GM21423 (cell line): ENCODE measurements around the gene SCAF1.

Source experiments
- ATAC-seq: cut with Tn5 transposase; IDR thresholded peaks from one replicate; pipeline ENCODE4 v1.9.1; 2021; ENCODE audit warnings: mild to moderate bottlenecking, moderate library complexity; ENCODE audit not compliant: unreplicated experiment

SCAF1 gene

DNA sequence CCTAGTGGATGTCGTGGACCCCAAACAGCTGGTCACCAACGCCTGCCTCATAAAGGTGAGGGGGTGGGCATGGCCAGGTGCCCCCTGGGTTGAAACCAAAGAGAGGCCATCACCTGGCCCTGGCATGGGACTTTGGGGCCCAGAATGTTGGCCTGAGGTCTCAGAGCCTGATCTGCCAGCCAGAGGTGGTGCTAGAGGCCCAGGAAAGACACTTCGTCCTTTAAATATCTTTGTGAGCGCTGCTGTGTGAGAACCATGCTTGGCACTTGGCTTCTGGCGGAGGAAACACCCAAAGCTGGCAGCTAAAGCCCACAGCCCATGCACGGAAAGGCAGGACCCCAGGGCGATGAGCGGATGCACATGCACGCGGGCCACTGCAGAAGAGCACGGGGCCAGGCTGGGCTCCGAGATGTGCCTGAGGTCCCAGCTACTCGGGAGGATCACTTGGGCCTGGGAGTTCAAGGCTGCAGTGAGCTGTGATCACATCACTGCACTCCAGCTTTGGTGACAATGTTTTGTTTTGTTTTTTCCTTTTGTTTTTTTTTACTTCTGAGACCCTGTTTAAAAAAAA, 43.1 kb downstream of the SCAF1 start:
- ATAC-seq: no peak

DNA sequence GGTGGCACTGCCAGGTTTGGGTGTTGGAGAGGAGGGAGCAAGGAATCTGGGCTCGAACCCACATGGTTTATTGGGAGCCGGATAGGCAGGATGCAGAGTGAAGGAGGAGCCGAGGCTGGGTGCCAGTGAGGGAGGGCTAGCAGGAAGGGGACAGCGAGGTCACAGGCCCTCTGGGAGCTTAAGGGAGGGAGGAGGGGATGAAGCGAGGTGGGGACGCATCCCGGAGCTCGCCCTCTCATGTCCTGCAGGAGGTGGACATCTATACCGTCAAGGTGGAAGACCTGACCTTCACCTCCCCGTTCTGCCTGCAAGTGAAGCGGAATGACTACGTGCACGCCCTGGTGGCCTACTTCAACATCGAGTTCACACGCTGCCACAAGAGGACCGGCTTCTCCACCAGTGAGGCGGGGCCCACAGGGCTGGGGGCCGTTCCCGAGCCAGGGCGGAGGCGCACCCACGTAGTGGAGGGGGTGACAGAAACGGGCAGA, 43.9 kb downstream of the SCAF1 start:
- ATAC-seq: no peak

DNA sequence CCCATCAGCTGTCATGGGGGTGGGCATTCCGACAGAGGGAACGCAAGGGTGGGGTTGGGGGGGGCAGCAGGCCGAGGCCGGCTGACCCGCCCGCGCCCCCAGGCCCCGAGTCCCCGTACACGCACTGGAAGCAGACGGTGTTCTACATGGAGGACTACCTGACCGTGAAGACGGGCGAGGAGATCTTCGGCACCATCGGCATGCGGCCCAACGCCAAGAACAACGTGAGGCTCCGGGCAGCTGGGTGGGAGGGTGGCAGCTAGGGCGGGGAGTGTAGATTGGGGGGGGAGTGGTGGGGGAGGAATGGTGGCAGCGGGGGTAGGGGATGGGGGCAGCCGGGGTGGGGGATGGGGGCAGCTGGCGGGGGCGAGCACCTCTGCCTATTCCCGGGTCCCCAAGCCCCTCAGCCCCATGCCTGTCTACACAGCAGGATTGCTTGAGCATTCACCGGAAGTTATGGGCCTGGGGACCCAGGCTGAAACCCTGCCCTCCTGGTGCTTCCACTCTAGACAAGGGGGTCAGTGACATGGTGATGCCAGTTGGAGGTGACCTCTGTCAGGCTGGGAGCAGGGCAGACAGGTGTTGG, 44.6 kb downstream of the SCAF1 start:
- no peak for ATAC-seq

DNA sequence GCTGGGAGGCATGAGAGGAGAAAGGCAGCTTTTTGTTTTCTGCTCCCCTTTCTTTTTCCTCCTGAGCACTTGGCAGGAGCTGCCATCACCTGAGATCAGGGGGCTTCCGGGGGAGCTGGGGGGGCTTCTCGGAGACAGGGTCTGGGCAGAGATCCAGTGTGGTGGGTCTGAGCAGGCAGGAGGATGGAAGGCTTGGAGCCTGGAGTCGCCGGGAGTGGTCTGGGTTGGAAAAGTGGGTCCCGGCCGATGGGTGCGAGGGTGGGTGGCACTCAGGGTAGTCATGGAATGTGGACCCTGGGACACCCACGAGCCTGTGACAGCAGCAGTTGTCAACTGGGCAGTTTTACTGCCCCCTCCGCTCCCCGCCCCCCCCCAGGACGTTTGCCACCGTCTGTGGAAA, 45.1 kb downstream of the SCAF1 start:
- no peak for ATAC-seq

DNA sequence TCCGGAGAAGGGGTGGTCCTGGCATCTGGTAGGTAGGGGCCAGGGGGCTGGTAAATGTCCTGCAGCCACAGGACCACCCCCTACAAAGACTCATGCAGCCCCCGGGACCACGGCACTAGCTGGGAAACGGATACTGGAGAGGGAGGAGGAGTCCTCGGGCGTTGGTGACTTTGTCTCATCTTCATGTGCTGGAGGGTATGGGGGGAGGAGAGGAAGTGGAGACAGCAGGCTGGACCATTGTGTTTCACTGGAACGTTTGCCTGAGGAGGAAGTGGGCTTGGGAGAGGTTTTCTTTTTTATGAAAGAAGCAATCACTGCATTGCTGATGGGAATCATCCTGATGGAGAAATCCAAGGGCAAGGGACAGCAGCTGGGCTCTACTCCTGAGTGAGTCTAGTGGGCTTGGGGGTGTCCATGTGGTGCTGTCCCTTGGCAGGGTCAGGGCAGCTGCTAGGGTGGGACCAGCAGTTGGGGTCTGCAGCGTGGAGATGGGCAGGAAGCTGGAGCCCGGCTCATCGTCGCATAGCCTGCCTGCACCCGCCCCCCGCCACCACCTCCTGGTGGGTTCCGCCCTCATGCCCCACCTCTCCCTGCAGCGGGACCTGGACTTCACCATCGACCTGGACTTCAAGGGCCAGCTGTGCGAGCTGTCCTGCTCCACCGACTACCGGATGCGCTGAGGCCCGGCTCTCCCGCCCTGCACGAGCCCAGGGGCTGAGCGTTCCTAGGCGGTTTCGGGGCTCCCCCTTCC, 45.7 kb downstream of the SCAF1 start:
- ATAC-seq: no peak

DNA sequence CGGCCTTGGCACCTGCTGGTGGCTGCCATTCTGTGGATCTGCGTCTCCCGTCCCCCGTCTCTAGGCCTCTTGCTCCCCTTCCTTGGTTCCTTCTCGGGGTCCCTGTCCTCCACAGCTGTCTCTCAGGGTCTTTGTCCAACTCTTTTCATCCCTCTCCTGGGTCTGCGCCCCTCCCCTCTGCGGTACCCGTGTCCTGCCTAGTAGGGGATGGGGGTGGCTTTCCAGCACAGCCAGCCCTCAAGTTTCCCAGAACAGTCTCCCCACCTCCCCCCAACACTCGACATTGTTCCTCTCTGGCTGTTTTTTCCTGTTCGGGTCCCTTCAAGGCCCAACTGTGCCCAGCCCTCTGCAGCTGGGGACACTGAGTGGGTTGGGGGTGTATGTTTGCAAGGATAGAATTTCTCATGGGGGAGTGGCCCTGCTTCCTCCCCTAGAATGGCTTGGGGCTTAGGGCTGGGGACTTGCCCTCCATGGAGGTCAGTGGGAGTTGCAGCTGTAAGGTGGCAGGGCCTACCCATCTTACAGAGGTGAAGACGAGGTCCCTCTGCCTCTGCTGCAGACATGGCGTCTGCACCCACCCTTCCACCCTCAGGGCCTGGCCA, 46.6 kb downstream of the SCAF1 start:
- no peak for ATAC-seq

DNA sequence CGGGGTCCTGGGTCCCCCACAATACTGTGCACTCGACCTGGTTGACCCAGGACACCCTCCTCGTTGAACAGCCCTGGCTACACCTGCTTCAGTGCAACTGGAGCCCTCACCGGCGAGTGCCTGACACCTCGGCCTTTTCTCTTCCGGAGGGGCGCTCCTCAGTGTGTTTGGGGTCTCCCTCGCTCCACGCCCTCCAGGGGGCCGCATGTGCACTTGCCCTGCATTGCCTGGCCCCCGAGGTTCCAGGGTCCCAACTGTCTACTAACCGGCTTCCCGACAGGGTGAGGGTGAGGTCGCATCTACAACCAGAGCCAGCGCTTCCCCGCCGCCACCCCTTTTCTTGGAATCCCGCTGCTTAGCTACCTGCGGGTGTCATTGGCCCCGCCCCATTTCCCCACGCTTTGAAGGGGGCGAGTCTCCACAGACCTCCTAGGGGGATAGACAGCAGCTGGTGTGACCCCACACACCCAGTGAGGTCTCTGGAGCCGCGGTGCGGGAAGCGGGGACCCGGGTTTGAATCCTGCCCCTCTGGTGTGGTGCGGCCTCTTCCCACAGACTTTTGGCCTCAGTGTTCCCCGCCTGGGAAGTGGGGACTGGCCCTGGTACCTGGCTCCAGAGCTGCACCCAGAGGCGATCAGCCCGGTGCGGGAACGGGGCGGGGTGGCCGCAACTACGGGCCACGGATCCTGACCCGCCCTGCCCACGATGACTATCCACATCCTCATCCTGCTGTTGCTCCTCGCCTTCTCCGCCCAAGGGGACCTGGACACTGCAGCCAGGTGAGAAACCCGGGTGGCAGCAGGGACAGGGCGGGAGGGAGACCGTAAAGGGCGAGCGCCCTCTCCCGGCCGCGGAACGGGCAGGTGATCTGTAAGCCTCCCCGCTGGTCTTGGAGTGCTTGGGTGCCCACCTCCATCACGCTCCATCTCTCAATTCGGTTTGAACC, 47.4 kb downstream of the SCAF1 start, which contains the start of gene ADM5:
TSS of gene ADM5 (plus strand) at position 462 of the 946 bp plus-strand sequence. CDS start at position 706, 244 bp downstream.
- ATAC-seq: no peak

DNA sequence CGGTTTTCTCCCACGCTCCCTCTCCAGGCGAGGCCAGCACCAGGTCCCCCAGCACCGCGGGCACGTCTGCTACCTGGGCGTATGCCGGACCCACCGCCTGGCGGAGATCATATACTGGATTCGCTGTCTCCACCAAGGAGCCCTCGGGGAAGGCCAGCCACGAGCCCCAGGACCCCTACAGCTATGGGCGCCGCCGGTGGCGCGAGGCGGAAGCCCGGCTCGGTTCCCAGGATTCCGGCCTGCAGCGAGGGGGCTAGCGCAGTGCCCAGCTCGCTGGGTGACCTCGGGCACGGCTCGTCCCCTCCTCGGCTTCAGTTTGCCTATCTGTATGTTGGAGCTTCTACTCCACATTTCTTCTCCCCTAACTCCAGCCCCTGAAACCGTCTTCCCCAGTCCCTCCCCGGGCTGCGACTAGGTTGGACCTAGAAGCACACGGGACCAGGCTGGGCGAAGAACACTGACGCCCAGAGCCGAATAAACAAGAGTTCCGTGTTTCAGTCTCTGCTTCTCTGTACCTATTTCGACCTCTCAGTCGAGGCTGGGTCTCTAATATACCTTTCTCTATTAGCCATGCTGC, 48.2 kb downstream of the SCAF1 start:
- ATAC-seq: no peak

DNA sequence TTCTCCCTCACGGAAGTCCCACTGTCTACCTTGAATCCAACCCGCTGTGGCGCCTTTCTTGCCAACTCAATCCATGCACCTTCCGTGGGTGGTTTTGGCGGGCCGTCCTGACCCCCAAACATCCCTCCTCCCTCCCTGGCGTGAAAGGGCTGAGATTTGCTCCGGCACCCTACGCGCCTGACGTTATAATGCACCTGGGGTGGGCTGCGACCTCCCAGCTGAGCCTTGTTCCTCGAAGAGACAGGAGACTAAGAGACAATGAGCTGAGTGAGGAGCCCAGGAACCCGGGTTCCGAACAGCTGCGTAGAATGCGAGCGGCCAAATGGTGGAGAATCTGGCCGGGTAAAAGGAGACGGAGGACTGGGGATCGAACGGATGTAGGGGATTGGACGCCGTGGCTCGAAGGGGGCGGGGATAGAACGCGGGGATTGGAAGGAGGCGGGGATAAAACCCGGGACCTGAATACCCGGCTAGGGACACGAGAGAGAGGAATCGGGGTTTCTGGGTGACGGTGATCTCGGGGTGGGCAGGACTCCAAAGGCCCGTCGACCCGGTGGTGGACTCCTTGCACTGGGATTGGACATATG, 48.7 kb downstream of the SCAF1 start, which contains the start of gene CPT1C:
TSS of gene CPT1C (plus strand) at position 461 of the 587 bp plus-strand sequence. CDS start 1,137 bp downstream, outside the sequence.
- ATAC-seq: no peak

DNA sequence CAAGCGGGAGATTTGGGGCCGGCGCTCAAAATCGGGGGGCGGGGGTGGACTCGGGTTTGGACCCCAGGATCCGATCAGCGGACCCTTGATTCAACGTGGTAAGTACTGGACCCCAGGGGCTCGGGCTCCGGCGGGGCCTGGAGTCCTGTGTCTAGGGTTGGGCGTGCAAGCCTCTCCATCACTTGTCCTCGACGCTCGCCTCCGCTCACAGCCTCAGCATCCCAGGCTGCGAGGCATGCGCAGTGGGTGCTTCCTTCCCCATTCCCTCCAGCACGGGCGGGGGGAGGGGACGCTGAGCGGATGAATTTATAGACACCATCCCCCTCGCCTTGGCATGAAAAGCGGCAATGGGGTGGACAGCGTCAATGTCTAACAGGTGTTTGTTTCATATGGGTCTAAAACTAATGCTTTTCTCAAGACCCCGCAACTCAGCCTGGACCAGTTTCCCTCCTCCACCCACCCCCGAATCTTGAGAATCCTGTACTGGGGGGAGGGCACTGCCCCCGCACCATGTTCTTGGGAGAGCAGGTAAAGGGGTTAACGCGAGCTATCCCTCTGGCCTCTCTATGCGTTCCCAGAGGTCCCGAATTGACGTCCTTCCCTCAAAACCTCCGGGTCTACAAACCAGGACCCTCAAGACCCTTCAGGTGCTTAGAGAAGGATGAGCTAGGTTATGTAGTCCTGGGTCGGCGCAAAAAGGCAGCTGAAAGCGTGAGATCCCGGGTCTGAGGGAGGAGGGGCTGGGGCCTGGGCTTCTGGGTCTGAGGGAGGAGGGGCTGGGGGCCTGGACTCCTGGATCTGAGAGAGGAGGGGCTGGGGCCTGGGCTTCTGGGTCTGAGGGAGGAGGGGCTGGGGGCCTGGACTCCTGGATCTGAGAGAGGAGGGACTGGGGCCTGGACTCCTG, 49.5 kb downstream of the SCAF1 start:
- ATAC-seq: no peak

DNA sequence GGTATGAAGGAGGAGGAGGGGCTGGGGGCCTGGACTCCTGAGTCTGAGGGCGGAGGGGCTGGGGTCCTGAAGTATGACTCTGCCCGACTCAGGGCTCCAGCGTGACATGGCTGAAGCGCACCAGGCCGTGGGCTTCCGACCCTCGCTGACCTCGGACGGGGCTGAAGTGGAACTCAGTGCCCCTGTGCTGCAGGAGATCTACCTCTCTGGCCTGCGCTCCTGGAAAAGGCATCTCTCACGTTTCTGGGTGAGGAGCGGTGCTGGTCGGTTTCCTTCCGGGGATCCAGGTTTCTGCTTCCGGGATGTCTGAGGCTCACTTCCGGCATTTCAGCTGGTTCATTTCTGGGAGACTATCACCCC, 50.1 kb downstream of the SCAF1 start:
- ATAC-seq: no peak

DNA sequence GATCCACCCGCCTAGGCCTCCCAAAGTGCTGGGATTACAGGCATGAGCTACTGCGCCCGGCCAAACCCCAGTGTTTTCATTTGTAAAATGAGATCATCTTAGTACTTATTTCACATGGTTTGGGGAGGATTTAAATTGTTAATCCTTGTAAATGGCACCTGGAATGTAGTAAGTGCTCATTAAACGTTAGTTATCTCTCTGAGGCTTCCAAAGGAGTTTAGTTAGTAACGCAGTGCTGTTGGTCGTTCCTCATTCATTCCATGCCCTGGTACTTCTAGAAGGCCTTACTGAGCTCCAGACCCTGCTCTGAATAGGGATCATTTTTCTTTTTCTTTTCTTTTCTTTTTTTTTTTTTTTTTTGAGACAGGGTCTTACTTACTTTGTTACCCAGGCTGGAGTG, 54.1 kb downstream of the SCAF1 start:
- no peak for ATAC-seq

DNA sequence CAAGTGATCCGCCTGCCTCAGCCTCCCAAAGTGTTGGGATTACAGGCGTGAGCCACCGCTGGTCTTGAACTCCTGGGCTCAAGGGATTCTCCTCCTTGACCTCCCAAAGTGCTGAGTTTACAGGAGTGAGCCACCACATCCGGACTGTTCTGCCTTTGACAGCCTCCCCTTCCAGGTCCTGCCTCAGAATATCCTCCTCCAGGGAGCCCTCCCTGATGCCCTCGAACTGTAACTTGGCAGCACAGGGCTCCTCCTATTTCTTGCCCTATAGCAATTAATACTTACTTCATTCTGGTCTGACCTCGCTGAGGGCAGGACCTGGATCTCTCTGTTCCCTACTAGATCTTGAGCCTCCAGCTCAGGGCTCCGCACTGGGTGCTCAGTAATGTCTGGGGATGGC, 54.9 kb downstream of the SCAF1 start:
- no peak for ATAC-seq

DNA sequence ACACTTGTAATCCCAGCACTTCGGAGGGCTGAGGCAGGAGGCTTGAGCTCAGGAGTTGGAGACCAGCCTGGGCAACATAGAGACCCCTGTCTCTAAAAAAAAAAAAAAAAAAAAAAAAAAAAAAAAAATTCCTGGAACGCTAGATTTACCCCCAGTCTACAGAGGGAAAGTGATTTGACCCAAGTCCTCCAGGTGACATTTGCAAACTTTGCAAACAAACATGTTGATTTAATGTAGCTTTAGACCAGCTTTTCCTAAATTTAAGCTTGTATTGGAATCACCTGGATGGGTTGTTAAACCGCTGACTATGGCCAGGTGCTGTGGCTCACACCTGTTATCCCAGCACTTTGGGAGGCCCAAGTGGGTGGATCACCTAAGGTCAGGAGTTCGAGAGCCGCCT, 57.4 kb downstream of the SCAF1 start:
- no peak for ATAC-seq

DNA sequence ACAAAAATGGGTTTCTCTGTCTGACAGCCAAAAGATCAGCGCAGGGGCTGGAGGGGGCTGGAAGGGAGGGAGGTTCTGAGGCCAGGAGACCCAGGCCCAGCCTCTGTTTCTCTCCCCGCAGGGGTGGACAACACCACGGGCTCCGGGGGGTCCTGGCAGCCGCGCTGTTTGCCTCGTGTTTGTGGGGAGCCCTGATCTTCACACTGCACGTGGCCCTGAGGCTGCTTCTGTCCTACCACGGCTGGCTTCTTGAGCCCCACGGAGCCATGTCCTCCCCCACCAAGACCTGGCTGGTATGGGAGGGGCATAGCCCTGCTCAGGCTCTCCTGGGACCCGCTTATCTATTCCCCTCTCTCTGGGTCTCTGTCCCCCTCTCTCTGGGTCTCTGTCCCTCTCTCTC, 58.6 kb downstream of the SCAF1 start:
- no peak for ATAC-seq

DNA sequence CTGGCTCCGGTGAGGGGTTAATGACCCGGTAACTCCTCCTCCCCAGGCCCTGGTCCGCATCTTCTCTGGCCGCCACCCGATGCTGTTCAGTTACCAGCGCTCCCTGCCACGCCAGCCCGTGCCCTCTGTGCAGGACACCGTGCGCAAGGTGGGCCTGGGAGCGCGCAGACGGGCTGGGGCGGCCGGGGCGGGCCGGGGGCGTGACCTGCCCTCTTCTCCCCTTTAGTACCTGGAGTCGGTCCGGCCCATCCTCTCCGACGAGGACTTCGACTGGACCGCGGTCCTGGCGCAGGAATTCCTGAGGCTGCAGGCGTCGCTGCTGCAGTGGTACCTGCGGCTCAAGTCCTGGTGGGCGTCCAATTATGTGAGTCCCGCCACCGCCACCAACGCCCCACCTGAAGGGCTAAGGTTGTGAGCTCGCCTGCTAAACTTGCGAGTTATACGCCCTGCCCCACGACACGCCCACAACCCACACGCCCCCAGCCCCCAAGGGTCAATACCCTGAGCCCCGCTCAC, 59.3 kb downstream of the SCAF1 start:
- no peak for ATAC-seq

DNA sequence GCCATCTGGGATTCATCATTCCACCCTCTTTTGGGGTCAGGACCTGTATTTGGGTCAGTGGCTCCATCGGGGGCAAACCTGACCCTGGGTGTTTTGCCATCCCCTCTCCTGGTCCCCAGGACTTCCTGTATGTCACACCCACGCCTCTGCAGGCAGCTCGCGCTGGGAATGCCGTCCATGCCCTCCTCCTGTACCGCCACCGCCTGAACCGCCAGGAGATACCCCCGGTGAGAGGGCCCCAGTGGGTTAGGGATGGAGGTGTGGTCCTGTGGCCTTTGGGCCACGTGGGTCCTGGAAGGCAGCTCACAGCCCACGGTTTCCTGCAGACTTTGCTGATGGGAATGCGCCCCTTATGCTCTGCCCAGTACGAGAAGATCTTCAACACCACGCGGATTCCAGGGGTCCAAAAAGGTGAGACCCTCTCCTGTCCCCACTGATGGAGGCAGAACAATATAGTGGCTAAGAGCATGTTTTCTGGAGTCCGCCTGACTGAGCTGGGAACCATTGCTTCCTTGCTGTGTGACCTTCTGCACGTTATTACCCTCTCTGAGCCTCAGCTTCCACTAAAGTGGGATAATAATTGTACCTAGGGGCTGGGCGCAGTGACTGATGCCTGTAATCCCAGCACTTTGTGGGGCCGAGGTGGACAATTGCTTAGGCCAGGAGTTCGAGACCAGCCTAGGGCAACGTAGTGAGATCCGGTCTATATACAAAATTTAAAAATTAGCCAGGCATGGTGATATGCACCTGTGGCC, 63.1 kb downstream of the SCAF1 start:
- no peak for ATAC-seq

DNA sequence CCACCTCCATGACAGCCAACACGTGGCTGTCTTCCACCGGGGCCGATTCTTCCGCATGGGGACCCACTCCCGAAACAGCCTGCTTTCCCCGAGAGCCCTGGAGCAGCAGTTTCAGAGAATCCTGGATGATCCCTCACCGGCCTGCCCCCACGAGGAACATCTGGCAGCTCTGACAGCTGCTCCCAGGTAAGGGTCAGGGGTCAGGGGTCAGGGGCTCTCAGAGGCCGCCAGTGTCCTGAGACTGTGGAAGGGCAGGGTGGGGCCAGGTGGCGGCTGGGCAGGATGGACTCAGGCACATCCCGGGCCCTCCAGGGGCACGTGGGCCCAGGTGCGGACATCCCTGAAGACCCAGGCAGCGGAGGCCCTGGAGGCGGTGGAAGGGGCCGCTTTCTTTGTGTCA, 63.9 kb downstream of the SCAF1 start:
- ATAC-seq: no peak
